GM04504 (cell line): ENCODE data around the gene VGF.
"Not testable (repeated sequence)": the region's sequence is repeated elsewhere in the genome, so short reads cannot be mapped to it uniquely, and the experiment has no call there.

Experiments used
- DNase-seq: peaks from one replicate; pipeline ENCODE4 v3.0.0-alpha.2; 2012; ENCODE audit warnings: low read depth

VGF gene

GRCh38 chr7:101165075-101165957 lies at the start of gene VGF:
TSS of gene VGF (minus strand) at chr7:101165569. CDS start at chr7:101164843, 726 bp downstream.
- DNase-seq, result peak; percentile 88

DNA sequence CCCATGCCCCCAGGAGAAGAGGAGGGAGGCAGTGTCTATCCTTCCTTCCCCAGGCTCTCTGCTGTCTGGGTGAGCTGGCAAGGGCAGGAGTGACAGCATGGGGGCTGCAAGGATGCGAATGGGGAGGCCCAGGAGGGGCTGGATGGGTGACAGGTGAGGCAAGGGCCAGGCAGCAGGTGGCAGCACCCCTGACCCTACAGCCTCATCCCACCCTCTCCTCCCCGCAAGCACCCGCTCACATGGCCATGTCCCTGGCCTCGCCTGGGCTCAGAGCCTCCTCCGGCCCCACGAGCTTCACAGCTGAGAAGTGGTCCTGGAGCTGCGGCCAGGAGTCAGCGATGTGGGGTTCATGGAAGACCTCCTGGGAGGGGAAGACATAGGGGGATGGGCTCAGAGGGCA lies 46.6 kb upstream of the VGF start:
- no peak for DNase-seq

DNA sequence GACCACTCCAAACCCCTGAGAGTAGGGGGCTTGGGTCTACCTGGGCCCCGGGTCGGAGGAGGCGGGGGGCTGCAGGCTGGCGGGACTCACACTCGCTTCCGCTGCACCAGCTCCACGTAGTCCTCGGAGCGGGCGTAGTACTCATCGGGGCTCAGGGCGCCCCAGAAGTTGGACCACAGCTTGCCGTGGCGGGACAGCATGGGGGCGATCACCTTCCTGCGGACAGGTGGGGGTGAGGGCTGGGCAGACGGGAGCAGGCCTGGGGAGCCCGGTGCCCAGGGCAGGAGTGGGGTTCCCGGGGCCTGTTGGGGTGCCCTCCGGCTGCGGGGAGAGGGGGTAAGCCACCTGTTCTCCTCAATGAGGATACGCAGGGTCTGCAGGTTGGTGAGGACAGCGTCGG lies 46.1 kb upstream of the VGF start:
- DNase-seq, result no peak

GRCh38 chr7:101210143-101210542 lies 44.8 kb upstream of the VGF start:
- DNase-seq, result no peak

DNA sequence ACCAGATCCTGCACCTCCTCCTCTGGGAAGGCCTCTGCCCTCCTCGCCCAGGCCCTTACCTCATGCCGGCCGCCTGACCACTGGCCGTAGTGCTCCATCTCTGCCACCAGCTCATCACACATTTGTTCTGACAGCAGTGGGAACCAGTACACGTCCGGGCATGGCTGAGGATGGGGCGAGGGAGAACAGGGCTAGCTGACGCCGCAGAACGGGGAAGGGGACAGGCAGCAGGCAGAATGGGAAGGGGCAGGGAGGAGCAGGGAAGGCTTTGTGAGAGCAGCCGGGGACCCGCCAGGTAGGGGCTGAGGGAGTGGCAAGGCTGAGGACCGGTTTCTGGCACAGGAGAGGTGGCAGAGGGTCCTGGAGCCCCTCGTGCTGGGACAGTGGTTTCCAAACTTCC lies 43.4 kb upstream of the VGF start:
- no peak for DNase-seq

DNA sequence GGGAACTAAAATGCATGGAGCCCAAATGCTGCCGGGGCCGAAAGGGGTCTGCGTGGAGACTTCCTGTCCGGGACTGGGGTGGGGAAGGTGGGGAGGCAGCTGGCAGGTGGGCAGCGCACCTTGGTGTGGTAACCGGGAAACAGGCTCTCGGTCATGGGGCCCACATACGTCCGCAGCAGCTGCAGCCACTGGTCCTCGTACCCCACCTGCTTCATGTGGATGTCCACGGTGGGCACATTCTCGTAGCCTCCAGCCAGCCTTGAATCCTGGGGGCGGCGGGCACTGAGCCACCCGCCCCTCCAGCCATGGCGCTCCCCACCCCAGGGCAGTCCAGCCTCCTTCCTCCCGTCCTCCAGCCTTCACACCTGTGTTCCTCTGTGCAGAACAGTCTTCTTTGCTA lies 42.1 kb upstream of the VGF start:
- no peak for DNase-seq

- DNase-seq, result no peak
Measured at GRCh38 chr7:101206665-101207042, 41.3 kb upstream of the VGF start.

- DNase-seq, result no peak
Measured at GRCh38 chr7:101205901-101206664, 40.7 kb upstream of the VGF start.

- not testable (repeated sequence) for DNase-seq
Measured at GRCh38 chr7:101203740-101204738, 38.7 kb upstream of the VGF start.

- no peak for DNase-seq
Measured at GRCh38 chr7:101202603-101202918, 37.2 kb upstream of the VGF start.

DNA sequence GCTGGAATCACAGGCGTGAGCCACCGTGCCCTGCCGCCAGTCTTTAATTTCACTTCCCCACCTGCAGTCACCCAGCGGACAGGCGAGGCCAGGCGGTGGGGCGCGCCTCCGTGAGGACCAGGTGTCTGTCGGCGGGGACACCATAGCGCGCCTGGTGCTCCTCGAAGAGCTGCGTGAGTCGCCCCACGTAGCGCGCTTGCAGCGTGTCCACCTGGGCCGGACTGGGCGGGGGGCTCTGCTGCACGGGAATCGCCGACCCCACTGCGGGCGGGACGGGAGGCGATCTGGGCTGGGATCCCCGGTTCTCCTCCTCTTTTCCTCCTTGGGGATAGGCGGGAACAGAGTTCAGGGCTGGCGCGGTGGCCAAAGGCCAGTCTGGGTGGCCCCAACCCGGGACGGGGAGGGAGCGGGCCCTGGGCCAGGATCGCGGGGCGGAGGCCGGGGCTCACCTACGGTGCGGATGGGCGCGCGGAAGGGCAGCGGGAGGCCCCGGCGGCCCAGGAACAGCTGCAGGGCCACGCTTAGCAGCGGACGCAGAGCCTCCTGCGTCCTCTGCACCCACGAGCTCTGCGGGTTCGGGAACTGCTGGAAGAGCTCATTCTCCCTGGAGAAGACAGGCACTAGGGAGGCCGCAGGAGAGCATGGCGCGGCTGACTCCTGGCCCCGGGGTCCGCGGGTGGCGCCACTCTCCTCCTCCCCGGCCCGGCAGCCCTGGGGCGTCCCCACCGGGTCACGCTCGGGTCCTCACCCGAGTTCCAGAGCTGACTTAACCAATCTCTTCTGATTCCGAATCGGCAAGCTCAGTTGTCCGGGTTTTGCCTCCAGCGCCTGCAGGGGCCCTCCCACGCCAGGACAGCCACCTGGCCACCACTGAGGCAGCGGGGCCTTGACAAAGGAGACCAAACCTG lies 36.6 kb upstream of the VGF start:
- DNase-seq, result no peak

- no peak for DNase-seq
Measured at GRCh38 chr7:101200862-101201599, 35.7 kb upstream of the VGF start, which contains the start of gene MOGAT3. TSS of gene MOGAT3 (minus strand) at chr7:101201036. CDS start at chr7:101200854, 182 bp downstream.

DNA sequence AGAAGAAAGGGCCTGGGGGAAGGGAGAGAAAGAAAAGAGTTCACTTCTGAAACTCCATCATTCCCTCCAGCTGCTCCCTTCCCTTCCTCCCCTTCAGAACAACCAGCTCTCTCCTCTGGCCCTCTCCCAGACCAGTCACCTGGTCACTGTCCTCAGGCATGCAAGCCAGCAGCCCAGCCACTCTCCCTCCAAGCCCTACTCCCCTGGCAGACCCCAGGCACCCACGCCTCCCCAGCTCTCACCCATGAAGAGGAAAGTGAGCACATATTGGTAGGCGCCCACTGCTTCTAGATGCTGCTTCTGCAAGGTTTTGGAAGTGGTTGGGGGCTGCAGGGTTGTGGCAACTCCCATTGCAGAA lies 35.1 kb upstream of the VGF start:
- no peak for DNase-seq

DNA sequence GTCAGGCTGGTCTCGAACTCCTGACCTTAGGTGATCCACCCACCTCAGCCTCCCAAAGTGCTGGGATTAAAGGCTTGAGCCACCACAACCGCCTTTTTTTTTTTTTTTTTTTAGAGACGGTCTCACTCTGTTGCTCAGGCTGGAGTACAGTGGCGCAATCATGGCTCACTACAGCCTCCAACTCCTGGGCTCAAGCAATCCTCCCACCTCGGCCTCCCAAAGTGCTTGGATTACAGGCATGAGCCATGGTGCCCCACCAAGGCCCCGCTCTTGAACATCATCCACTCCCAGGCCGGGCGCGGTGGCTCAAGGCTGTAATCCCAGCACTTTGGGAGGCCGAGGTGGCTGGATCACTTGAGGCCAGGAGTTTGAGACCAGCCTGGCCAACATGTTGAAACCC lies 34.2 kb upstream of the VGF start:
- not testable (repeated sequence) for DNase-seq

DNA sequence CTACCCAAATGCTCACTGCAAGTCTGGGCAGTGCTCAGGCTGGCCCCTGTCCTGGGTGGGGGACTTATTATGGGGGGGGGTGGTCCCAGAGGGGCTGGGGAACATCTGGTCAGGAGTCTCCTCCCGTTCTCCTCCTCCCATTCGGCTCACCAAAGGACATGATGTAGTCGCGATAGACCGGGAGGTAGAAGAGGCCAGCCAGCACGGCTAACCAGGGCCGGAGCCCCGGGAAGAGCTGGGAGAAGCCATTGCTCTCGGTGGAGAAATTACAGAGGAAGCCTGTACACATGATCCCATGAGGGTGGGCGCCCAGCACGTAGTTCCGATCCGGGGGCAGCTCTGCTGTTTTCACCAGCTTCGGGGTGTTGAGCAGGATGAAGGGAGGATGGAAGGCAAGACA lies 33.1 kb upstream of the VGF start:
- DNase-seq, result no peak

DNA sequence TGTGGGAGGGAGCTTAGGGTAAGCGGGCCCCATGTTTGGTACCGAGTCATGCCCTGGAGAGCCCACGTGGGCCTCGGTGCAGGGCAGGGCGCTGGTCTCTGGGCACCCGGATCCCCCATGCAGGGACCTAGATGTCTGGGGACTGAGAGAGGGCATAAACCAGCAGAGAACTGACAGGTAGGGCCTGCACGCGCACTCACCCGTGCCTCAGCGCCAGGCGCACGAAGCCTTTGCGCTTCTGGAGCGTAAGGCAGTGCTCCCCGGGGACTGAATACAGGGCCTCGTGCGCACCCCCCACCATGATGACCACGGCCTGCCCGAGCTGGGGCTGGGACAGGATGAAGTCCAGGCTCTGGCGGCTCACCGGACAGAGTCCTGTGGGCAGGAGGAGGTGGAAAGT lies 32.6 kb upstream of the VGF start:
- no peak for DNase-seq

- no peak for DNase-seq
Measured at GRCh38 chr7:101195884-101196283, 30.5 kb upstream of the VGF start.

- DNase-seq, result no peak
Measured at GRCh38 chr7:101189109-101189508, 23.7 kb upstream of the VGF start.

- DNase-seq, result no peak
Measured at GRCh38 chr7:101186844-101187428, 21.6 kb upstream of the VGF start.

DNA sequence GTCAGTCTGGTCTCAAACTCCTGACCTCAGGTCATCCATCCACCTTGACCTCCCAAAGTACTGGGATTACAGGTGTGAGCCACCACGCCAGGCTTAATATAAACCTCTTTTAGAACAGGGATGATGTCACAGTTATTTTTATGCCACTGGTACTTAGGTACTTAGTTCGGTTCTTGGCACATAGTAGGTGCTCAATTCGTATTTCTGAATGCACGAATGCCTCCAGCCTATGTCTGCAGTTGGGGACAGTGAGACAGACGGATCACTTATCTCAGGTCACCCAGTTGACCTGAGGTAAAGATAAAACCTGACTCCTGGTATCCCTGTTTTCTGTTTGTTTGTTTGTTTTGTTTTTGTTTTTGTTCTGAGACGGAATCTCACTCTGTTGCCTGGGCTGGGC lies 20.8 kb upstream of the VGF start:
- DNase-seq, result no peak
